Muscle of leg (tissue), 11 donors: ENCODE results near the gene JSRP1. TPM values are rescaled to one million over a fixed set of nuclear protein-coding genes. Genes with fewer than 3 reads are reported as not detected.
A peak's percentile ranks its signal among the peaks of the same experiment; 100 is the strongest.

Source experiments
- DNase-seq: peaks from one replicate; pipeline ENCODE4 v3.0.0; 2013
- H3K27ac ChIP-seq: one replicate; pipeline ENCODE4 v1.5.1; 2013; ENCODE audit warnings: mild to moderate bottlenecking, low read length, control low read depth
- H3K27me3 ChIP-seq: one replicate; pipeline ENCODE4 v1.6.1; 2013; ENCODE audit warnings: low read length; ENCODE audit not compliant: control insufficient read depth, insufficient read depth
- H3K36me3 ChIP-seq: one replicate; pipeline ENCODE4 v1.6.1; 2013; ENCODE audit warnings: low read length; ENCODE audit not compliant: control insufficient read depth, insufficient read depth
- H3K4me1 ChIP-seq: one replicate; pipeline ENCODE4 v1.6.1; 2013; ENCODE audit warnings: low read length; ENCODE audit not compliant: control insufficient read depth, insufficient read depth
- H3K4me3 ChIP-seq: one replicate; pipeline ENCODE4 v1.5.1; 2013; ENCODE audit warnings: low read length, control low read depth
- H3K9me3 ChIP-seq: replicated peaks from 2 replicates; pipeline ENCODE4 v1.6.1; 2013; ENCODE audit warnings: low read depth, low read length; ENCODE audit not compliant: control insufficient read depth
- WGBS: methylation state at CpG from one replicate; pipeline ENCODE4 v1.1.5; 2013; ENCODE audit warnings: missing lambda C conversion rate; ENCODE audit not compliant: insufficient coverage; 5-methylcytosine and 5-hydroxymethylcytosine counted together
- polyA plus RNA-seq, 8 donors: library from polyadenylated mRNA; unstranded; fragments of 120-200 nt; gene quantifications; one replicate each; pipeline versions ENCODE4 v1.2.1 to v1.2.3, GENCODE V29; 2013; ENCODE audit warnings: inconsistent platforms in 1 of 8, low replicate concordance in 1 of 8; ENCODE audit not compliant: insufficient read length in 8 of 8, insufficient read depth in 1 of 8
- total RNA-seq: library from RNA; stranded (reverse); fragments of 120-200 nt; gene quantifications from one replicate; pipeline ENCODE4 v1.2.4, GENCODE V29; 2013

Gene JSRP1
- total and polyA plus RNA-seq, 9 donors, result 58.3 to 107 (median 85.2) TPM

DNA sequence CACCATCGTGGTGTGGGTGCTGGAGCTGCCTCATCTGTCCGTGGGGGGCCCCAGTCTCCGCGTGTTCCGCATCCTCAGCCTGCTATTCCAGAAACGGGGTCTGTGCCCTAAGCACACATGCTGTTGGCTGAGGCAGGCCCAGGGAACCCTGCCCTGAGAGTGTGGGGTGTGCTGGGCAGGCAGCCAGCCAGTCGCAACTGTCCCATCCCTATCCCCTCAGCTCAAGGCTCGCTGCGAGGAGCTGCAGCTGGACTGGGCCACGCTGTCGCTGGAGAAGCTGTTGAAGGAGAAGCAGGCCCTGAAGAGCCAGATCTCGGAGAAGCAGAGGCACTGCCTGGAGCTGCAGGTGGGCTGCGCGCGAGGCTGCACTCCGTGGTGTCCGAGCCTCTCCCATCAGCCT, 42.0 kb downstream of the JSRP1 start:
- peak overlapping the region; percentile 93 for H3K27ac ChIP-seq

DNA sequence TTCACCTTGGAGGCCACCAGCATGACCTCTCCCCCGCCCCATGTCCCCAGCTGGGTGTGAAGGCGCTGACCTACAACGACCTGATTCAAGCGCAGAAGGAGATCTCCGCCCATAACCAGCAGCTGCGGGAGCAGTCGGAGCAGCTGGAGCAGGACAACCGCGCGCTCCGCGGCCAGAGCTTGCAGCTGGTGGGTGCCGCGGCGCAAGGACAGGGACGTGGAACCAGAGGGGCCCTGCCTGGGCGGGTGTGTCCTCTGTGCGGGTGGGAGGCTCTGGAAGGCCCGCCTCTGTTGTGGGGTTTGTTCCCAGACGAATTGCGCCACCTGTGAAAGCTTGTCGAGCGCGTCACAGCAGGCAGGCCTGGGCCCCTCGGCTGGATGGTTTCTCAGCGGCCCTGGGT, 42.4 kb downstream of the JSRP1 start:
- peaks cover 91% of the 10 kb centered on the region for H3K36me3 ChIP-seq
- peak; percentile 95 for DNase-seq
- 55% methylated on average over 24 of the region's 26 CpGs for WGBS
- H3K9me3 ChIP-seq, result no peaks in the 10 kb centered on the region
- H3K4me3 ChIP-seq, result no peak overlapping the region
- no peaks in the 10 kb centered on the region for H3K27me3 ChIP-seq
- peaks cover 39% of the 10 kb centered on the region for H3K4me1 ChIP-seq
- H3K27ac ChIP-seq, result peak overlapping the region; percentile 93

More for the DNA sequence above, 42.0 kb downstream of the JSRP1 start:
- Histone ChIP-seq H3K4me1 (peaks cover 35% of the 10 kb centered on the region), H3K27me3 (no peaks in the 10 kb centered on the region), H3K36me3 (peaks cover 92% of the 10 kb centered on the region), H3K4me3 (no peak overlapping the region), H3K9me3 (no peaks in the 10 kb centered on the region)
- peak; percentile 82 for DNase-seq
- 40% methylated on average over 12 of the region's 17 CpGs for WGBS

DNA sequence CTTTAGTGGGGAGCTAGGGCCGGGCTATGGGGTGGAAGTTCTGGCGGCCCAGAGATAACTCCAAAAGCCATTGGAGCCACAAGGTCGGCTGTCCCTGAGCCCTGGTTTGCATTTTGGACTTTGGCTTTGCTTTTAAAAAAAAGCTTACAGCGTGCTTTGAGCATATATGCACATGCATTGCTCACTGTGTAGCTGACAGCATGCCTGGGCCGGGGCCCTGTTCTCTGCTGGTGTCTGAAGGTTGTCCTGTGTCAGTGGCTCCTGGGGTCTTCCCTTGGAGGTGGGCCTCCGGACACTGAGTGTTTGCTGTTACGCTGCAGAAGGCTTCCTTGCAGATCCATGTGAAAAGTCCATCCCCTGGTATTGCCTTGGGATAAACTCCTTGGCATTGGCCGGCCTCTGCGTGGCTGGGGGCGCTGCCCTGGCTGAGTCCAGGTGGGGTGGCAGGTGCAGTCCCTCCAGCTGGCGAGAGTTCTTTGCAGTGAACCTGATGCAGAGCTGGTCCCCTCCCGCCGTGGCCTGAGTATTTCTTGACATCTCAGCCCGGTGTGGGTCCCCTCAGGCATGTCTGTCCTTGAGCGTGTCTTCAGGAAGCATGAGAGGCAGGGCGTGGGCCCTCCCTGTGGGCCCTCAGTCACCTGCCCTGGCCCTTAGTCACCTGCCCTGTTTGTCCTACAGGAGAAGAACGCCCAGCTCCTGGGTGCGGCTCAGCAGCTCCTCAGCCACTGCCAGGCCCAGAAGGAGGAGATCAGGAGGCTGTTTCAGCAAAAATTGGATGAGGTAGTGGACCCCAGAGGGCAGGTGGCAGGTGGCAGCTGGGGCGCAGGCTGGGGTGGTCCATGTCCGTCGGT, 43.1 kb downstream of the JSRP1 start:
- WGBS, result 84% methylated on average over 20 of the region's 21 CpGs

DNA sequence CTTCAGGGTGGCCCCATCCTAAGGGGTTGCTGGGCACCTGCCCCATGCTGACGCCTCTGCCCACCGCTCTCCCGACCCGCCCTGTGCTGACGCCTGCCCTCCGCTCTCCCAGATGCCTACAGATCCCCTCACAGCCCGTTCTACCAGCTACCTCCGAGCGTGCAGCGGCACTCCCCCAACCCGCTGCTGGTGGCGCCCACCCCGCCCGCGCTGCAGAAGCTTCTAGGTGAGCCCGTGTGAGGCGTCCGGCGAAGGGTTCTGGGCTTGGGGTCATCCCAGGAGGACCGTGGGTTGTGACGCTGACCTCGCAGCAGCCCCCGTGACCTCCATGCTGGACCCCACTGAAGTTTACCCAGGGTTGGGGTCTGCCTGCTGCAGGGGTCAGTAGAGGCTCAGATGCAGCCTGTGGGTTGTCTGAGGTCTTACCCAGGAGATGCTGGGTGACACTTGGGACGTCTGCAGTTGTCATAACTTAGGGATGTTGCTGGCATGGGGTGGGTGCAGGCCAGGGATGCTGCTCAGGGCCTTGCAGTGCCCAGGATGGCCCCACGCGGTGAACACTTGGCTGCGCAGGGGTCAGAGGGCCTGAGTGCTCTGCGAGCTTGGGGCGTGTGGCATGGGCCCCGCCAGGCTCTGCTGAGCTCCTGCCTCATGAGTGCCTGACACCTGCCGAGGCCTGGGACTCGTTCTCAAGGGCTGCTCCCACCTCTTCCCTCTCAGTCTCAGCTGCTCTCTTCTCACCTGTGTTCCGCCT, 45.1 kb downstream of the JSRP1 start:
- no peaks in the 10 kb centered on the region for H3K9me3 ChIP-seq
- DNase-seq, result no peak
- no peak overlapping the region for H3K4me3 ChIP-seq
- H3K27me3 ChIP-seq, result no peaks in the 10 kb centered on the region
- H3K4me1 ChIP-seq, result peaks cover 56% of the 10 kb centered on the region
- no peak overlapping the region for H3K27ac ChIP-seq
- H3K36me3 ChIP-seq, result peaks cover 88% of the 10 kb centered on the region
- 93% methylated on average over 33 of the region's 33 CpGs for WGBS

More for the DNA sequence above, 43.1 kb downstream of the JSRP1 start:
- H3K27ac ChIP-seq, result peak overlapping the region; percentile 93
- no peaks in the 10 kb centered on the region for H3K27me3 ChIP-seq
- H3K4me3 ChIP-seq, result no peak overlapping the region
- peaks cover 88% of the 10 kb centered on the region for H3K36me3 ChIP-seq
- H3K9me3 ChIP-seq, result no peaks in the 10 kb centered on the region
- no peak for DNase-seq
- H3K4me1 ChIP-seq, result peaks cover 46% of the 10 kb centered on the region

DNA sequence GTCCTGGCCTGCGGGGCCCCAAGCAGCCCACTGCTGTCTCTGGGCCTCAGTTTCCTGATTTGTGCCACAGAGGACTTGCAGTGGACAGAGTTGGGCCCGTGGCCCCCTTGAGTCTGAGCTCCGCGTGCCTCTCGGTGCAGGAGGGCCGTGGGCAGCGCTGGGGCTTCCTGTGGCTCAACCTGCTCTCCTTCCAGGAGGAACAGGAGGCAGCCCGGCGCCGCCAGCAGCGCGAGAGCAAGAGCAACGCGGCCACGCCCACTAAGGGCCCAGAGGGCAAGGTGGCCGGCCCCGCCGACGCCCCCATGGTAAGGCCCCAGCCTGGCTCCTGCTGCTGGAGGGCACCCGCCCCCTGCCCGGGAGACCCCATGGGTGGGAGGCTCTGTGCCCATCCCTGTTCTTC, 46.0 kb downstream of the JSRP1 start:
- no peak for DNase-seq
- H3K36me3 ChIP-seq, result peaks cover 79% of the 10 kb centered on the region
- H3K27me3 ChIP-seq, result no peaks in the 10 kb centered on the region
- H3K27ac ChIP-seq, result no peak overlapping the region
- no peaks in the 10 kb centered on the region for H3K9me3 ChIP-seq
- WGBS, result 89% methylated on average over 21 of the region's 21 CpGs
- H3K4me1 ChIP-seq, result peaks cover 55% of the 10 kb centered on the region
- no peak overlapping the region for H3K4me3 ChIP-seq

DNA sequence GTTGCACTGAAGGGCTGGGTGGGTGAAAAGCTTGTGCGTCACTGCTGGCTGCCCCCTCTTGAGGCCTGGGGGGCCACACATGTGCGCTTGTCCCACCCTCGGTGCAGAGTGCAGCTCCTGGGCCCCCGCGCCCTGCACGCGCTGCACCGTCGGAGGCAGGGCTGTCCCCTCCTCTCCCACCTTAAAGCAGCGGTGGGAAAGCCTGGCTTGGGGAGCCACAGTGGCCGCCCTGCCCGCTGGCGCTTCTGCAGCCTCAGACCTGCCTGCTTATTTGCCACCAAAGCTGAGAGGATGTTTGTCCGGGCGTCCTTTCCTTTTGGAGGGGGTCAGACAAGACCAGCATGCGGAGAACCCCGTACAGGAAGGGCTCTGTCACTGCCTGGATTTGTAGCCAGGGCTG, 46.8 kb downstream of the JSRP1 start:
- Histone ChIP-seq H3K36me3 (peaks cover 75% of the 10 kb centered on the region), H3K27me3 (no peaks in the 10 kb centered on the region), H3K27ac (no peak overlapping the region), H3K4me1 (peaks cover 47% of the 10 kb centered on the region), H3K4me3 (no peak overlapping the region), H3K9me3 (no peaks in the 10 kb centered on the region)
- WGBS, result 77% methylated on average over 8 of the region's 17 CpGs
- DNase-seq, result no peak

DNA sequence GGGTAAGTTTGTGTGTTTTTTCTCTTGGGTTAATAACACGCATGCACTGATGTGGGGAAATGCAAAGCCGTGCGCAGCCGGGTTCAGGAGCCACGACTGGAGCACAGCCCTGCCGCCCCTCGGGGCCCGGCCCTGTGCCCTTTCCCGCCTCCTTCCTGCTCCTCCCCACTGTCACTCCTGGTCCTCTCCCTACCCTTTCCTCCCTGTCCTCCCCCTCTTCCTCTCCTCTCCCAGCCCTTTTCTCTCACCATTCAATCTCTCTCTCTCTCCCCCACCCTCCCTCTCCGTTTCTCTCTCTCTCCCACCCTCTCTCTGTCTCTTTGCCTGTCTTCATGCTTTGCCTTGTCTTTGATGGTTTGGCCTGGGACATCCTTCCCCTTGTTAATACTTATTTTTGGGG, 47.2 kb downstream of the JSRP1 start:
- WGBS, result 54% methylated on average over 9 of the region's 10 CpGs
- H3K4me1 ChIP-seq, result peaks cover 42% of the 10 kb centered on the region
- no peak for DNase-seq
- peak overlapping the region; percentile 57 for H3K27ac ChIP-seq
- peaks cover 75% of the 10 kb centered on the region for H3K36me3 ChIP-seq
- no peak overlapping the region for H3K4me3 ChIP-seq
- no peaks in the 10 kb centered on the region for H3K27me3 ChIP-seq
- H3K9me3 ChIP-seq, result no peaks in the 10 kb centered on the region

DNA sequence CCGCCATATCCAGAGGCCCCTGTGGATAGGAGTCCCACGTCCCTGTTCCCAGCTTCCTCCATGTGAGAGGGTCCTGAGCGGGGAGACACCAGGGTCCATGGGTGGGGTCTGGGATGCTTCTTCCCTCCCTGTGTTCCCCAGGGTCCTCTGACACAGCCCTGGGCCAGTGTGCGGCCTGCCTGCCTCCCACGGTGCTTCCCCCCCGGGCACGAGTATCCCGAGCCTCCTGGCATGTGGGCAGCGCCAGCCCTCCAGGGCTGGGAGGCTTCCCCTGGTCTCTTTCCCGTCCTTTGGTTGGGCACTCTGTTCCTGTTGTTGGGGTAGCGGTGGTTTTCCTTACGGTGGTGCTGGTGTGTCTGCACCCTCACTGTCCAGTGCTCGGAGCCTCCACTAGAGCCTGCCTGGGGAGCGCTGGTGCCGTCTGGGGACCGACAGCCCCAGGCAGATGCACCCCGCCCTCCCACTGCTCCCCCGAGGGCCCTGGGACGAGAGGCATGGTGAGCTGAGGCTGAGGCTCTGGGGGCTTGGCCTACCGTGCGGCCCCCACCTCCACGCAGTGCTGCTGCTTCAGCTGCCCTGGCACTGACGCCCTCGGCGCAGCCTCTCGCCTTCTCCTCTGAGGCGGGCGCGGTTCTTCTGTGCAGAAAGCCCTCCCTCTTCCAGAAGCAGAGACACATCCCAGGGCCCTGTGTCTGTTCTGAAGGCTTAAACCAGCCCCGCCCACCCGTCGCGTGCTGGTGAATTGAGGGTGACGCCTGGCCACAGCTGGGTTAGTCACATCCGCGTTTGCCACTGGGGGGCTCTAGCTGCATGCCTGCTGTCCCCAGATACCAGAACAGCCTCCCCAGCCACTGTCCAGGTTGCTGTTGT, 48.0 kb downstream of the JSRP1 start:
- H3K4me1 ChIP-seq, result peaks cover 35% of the 10 kb centered on the region
- 45% methylated on average over 29 of the region's 36 CpGs for WGBS
- H3K27me3 ChIP-seq, result no peaks in the 10 kb centered on the region
- peak; percentile 88 for DNase-seq
- no peak overlapping the region for H3K4me3 ChIP-seq
- H3K36me3 ChIP-seq, result peaks cover 76% of the 10 kb centered on the region
- peak overlapping the region; percentile 57 for H3K27ac ChIP-seq
- no peaks in the 10 kb centered on the region for H3K9me3 ChIP-seq

DNA sequence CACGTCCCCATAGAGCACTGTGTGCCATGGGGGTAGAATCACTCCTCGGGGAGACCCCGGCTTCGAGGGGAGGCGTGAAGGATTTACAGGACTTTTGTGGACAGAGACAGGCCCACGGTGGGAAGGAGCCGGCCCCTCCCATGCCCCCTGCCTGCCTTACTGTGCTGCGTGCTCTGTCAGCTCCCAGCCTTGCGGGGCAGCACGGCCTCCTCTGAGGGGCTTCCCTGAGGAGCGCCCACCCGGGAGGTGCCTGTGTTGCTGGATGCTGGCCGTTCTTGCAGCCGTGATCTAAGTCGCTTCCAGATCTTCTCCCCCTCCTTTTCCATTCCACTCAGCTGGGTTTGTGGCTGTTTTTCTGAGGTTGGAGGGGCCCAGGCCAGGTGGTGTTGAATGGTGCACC, 49.2 kb downstream of the JSRP1 start:
- DNase-seq, result no peak
- no peak overlapping the region for H3K27ac ChIP-seq
- 85% methylated on average over 10 of the region's 15 CpGs for WGBS
- no peak overlapping the region for H3K4me3 ChIP-seq
- H3K4me1 ChIP-seq, result peaks cover 24% of the 10 kb centered on the region
- no peaks in the 10 kb centered on the region for H3K27me3 ChIP-seq
- H3K36me3 ChIP-seq, result peaks cover 74% of the 10 kb centered on the region
- H3K9me3 ChIP-seq, result no peaks in the 10 kb centered on the region
